ENCODE measurements around the gene FTSJ3.

DNA sequence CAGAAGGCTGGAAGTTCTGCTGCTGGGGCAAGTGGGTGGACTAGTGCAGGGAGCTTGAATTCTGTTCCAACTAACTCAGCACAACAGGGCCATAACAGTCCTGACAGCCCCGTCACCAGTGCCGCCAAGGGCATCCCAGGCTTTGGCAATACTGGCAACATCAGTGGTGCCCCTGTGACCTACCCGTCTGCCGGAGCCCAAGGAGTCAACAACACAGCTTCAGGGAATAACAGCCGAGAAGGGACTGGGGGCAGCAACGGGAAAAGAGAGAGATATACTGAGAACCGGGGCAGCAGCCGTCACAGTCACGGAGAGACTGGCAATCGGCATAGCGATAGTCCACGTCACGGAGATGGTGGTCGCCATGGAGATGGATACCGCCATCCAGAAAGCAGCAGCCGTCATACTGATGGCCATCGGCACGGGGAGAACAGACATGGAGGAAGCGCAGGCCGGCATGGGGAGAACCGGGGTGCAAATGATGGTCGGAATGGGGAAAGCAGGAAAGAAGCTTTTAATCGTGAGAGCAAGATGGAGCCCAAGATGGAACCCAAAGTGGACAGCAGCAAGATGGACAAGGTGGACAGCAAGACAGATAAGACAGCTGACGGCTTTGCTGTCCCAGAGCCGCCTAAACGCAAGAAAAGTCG is 9.6 kb downstream of the FTSJ3 start:
- TF ChIP-seq, protein P1, sequence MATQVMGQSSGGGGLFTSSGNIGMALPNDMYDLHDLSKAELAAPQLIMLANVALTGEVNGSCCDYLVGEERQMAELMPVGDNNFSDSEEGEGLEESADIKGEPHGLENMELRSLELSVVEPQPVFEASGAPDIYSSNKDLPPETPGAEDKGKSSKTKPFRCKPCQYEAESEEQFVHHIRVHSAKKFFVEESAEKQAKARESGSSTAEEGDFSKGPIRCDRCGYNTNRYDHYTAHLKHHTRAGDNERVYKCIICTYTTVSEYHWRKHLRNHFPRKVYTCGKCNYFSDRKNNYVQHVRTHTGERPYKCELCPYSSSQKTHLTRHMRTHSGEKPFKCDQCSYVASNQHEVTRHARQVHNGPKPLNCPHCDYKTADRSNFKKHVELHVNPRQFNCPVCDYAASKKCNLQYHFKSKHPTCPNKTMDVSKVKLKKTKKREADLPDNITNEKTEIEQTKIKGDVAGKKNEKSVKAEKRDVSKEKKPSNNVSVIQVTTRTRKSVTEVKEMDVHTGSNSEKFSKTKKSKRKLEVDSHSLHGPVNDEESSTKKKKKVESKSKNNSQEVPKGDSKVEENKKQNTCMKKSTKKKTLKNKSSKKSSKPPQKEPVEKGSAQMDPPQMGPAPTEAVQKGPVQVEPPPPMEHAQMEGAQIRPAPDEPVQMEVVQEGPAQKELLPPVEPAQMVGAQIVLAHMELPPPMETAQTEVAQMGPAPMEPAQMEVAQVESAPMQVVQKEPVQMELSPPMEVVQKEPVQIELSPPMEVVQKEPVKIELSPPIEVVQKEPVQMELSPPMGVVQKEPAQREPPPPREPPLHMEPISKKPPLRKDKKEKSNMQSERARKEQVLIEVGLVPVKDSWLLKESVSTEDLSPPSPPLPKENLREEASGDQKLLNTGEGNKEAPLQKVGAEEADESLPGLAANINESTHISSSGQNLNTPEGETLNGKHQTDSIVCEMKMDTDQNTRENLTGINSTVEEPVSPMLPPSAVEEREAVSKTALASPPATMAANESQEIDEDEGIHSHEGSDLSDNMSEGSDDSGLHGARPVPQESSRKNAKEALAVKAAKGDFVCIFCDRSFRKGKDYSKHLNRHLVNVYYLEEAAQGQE (IDR thresholded peaks at IDR 0.05), result no peak
- TF ChIP-seq, protein P2, sequence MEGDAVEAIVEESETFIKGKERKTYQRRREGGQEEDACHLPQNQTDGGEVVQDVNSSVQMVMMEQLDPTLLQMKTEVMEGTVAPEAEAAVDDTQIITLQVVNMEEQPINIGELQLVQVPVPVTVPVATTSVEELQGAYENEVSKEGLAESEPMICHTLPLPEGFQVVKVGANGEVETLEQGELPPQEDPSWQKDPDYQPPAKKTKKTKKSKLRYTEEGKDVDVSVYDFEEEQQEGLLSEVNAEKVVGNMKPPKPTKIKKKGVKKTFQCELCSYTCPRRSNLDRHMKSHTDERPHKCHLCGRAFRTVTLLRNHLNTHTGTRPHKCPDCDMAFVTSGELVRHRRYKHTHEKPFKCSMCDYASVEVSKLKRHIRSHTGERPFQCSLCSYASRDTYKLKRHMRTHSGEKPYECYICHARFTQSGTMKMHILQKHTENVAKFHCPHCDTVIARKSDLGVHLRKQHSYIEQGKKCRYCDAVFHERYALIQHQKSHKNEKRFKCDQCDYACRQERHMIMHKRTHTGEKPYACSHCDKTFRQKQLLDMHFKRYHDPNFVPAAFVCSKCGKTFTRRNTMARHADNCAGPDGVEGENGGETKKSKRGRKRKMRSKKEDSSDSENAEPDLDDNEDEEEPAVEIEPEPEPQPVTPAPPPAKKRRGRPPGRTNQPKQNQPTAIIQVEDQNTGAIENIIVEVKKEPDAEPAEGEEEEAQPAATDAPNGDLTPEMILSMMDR (IDR thresholded peaks at IDR 0.05; ENCODE audit: low read depth, low read length, missing input control), result no peak
- TF ChIP-seq, protein P3, sequence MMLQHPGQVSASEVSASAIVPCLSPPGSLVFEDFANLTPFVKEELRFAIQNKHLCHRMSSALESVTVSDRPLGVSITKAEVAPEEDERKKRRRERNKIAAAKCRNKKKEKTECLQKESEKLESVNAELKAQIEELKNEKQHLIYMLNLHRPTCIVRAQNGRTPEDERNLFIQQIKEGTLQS (IDR thresholded peaks at IDR 0.05), result no peak
- TF ChIP-seq, protein P4, sequence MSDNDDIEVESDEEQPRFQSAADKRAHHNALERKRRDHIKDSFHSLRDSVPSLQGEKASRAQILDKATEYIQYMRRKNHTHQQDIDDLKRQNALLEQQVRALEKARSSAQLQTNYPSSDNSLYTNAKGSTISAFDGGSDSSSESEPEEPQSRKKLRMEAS (IDR thresholded peaks at IDR 0.05), result no peak
- no peak for TF ChIP-seq SP1 (IDR thresholded peaks at IDR 0.05)
